HG03025 (cell line): ENCODE data around the gene ALOX12.
"Not testable (repeated sequence)": the region's sequence is repeated elsewhere in the genome, so short reads cannot be mapped to it uniquely, and the experiment has no call there.

Experiments
- ATAC-seq: cut with Tn5 transposase; IDR thresholded peaks from one replicate; pipeline ENCODE4 v1.9.1; 2021; ENCODE audit warnings: mild to moderate bottlenecking, moderate library complexity; ENCODE audit not compliant: unreplicated experiment, low FRiP score

Gene ALOX12

GRCh38 chr17:6995500-6996255 lies at the start of gene ALOX12:
ALOX12 (plus strand) TSS chr17:6996049; CDS start chr17:6996118, 69 bp downstream.
- no peak for ATAC-seq

DNA sequence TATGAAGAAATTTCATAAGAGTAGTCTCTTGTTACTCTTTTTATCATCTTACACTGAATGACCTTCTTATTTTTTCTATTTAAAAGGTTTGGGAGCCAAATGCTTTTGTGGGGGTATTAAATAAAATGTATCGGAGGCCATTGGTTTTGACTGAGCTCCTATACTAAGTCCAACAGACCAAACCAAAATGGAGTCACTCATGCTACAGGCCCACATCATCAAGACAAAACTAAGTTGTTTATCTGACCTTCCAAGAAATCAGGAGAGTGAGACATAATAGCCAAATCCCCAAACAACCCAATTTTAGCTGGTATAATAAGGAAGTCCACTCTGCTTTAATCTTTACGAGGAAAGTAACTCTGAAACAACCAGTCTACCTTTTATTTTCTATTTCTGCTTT lies 48.1 kb upstream of the ALOX12 start:
- ATAC-seq, result no peak

DNA sequence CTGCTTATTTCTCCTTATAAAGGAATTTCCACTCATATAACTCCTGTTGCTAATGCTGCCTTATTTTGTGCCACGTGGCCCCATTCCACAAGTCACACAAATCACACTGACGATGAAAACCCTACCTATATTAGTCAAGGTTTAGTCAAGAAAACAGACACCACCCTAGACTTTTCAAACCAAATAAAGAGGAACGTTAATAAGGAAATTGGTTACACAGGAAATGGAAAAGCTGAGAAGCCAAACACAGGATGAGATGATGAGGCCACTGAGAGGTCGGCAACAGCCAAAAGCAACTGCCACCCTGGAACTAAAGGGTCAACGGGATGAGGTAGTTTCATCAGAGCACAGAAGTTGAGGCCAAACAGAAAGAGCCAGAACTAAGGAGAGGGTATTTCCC lies 47.3 kb upstream of the ALOX12 start:
- no peak for ATAC-seq

DNA sequence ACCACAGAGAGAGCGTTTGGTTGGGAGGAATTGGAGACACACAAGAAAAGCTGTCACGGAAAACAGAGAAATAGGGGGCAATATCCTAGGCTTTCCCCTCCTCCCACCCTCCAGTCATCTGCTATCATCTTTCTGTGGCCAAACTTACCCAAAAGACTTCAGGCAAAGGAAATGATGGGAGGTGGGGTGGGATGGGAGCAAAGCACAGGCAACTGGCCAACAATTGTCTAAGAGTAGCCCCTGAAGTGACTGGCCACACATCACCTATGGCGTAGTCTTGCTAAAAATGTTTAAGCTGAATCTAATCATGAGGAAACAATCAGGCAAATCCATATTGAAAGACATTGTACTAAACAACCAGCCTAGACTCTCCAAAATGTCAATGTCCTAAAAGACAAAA lies 46.9 kb upstream of the ALOX12 start:
- ATAC-seq, result no peak

DNA sequence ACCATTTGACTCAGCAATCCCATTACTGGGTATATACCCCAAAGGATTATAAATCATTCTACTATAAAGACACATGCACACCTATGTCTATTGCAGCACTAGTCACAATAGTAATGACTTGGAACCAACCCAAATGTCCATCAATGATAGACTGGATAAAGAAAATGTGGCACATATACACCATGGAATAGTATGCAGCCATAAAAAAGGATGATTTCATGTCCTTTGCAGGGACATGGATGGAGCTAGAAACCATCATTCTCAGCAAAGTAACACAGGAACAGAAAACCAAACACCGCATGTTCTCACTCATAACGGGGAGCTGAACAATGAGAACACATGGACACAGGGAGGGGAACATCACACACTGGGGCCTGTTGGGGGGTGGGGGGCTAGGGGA lies 44.9 kb upstream of the ALOX12 start:
- ATAC-seq, result not testable (repeated sequence)

GRCh38 chr17:6953689-6954088 lies 42.2 kb upstream of the ALOX12 start:
- no peak for ATAC-seq

GRCh38 chr17:6959700-6960099 lies 36.1 kb upstream of the ALOX12 start:
- no peak for ATAC-seq

DNA sequence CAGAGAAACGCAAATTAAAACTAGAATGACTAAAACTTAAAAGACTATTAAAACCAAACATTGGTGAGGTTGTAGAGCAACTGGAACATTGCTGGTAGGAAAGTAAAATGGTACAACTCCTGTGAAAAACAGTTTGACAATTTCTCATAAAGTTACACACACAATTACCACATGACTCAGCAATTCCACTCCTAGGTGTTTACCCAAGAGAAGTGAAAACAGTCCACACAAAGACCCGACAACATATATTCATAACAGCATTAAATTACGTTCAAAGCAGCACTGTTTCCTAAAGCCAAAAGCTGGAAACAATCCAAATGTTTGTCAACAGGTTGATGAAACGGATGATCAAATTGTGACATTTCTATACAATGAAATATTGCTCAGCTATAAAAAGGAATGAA lies 26.5 kb upstream of the ALOX12 start:
- ATAC-seq, result no peak

GRCh38 chr17:6970992-6971391 lies 24.9 kb upstream of the ALOX12 start:
- no peak for ATAC-seq

DNA sequence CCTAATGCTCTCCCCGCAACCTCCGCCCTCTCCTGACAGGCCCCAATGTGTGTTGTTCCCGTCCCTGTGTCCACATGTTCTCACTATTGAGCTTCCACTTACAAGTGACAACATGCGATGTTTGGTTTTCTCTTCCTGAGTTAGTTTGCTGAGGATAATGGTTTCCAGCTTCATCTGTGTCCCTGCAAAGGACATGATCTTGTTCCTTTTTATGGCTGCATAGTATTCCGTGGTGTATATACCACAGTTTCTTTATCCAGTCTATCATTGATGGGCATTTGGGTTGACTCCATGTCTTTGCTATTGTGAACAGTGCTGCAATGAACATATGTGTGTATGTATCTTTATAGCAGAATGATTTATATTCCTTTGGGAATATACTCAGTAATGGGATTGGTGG lies 16.4 kb upstream of the ALOX12 start:
- ATAC-seq, result not testable (repeated sequence)

DNA sequence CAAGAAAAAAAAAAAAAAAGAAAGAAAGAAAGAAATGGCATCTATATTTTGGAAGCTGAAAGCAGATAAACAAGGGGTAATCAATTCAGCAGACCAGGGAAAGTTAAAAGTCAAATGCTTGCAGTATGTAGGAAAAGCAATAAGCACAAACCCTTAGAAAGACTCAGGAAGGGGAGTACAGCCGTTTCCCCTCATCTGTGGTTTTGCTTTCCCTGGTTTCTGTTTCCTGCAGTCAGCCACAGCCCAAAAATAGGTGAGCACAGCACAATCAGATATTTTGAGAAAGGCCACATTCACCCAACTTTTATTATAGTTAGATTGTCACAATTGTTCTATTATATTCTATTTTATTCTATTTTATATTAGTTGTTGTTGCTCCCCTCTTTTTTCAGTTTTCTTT lies 14.4 kb upstream of the ALOX12 start:
- no peak for ATAC-seq

GRCh38 chr17:6985266-6985665 lies 10.6 kb upstream of the ALOX12 start:
- ATAC-seq, result no peak

GRCh38 chr17:6986676-6987075 lies 9.2 kb upstream of the ALOX12 start:
- no peak for ATAC-seq

DNA sequence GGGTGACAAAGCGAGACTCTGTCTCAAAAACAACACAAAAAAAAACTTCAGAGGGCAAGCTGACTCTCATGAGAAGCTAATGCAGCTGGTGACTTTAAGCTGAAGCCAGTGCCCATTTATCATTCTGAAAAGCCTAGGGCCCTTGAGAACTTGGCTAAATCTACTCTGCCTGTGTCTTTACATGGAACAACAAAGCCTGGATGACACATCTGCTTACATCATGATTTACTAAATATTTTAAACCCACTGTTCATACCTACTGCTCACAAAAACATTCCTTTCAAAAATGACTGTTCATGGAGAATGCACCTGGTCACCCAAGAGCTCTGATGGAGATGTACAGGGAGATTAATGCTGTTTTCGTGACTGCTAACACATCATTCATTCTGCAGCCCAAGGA lies 6.1 kb upstream of the ALOX12 start:
- ATAC-seq, result no peak

- ATAC-seq, result not testable (repeated sequence)
These were observed 2.2 kb upstream of the ALOX12 start for GRCh38 chr17:6993613-6994056.

DNA sequence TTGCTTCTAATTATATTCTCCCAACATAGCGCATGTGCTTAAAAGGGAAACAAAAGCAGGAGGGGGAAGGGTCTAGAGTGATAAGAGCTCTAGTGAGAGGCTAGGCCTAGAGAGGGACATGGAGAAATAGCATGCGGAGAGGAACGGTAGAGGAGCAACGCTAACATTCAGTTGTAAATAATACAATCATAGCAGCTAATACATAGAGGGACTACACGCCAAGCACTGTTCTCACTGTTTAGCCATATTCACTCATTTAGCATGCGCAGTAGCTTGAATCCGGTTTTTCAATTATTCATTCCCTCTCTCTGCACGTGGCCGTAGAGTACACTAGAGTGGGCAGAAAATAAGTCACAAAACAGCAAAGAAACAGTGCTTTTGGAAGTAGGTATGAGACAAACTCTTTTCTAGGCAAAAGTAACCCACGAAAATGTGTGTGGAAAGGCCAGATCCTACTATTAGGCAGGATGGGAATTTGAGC lies 1.7 kb upstream of the ALOX12 start:
- ATAC-seq, result no peak

DNA sequence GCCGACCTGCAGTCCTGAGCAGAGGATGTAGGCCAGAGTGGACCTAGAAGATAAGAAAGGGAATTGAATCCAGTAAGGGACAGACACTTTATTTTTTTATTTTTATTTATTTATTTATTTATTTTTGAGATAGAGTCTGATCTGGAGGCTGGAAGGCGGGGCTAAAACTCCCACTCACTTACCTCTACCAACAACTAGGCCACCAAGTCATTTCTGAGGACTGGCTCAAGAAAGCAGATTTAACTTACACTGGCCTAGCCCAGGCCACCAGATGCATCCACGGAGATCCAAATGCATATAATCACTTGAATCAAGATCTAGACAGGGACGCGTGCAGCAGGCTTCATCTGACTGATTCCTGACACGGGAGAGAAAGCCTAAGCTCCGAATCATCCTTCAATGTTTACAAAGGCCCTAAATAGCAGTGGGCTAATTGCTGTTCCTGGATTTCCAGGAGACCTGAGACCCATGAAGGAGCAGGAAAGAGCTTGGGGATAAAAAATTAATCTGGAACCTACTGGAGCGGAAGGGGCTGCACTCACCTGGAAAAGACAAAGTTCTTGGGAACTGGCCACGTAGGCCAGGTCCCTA lies 1.1 kb upstream of the ALOX12 start:
- ATAC-seq, result no peak

- no peak for ATAC-seq
These were observed 585 bp downstream of the ALOX12 start for GRCh38 chr17:6996256-6997011.

- ATAC-seq, result no peak
These were observed 1.3 kb downstream of the ALOX12 start for GRCh38 chr17:6997171-6997570.

GRCh38 chr17:6998855-6999508 lies 3.1 kb downstream of the ALOX12 start:
- no peak for ATAC-seq
